HepG2 (cell line): ENCODE results near the gene IER2. TPM values are rescaled to one million over a fixed set of nuclear protein-coding genes. Genes with fewer than 3 reads are reported as not detected.
A peak's percentile ranks its signal among the peaks of the same experiment; 100 is the strongest.

Experiments used
- ATAC-seq: fragments of 200-7000 bp; cut with Tn5 transposase; 3 replicates; pipeline ENCODE4 v1.9.1; 2020; ENCODE audit warnings: mild to moderate bottlenecking, moderate library complexity
- BruUV-seq: library from RNA; stranded (reverse); fragments of 400-500 nt; replicated peaks from 2 replicates; lab custom pipeline; 2021; lab: Mats Ljungman, UMichigan
- CTCF ChIA-PET: fragments of 300-600 bp; formaldehyde crosslinking; extraction: SDS; loops from one replicate; lab custom pipeline; 2021; ENCODE audit warnings: low total read pairs, inconsistent platforms, low intra/inter-chr PET ratio; lab: Yijun Ruan, JAX
- POLR2A ChIA-PET: fragments of 350-600 bp; sonication (Branson Sonifier 250); formaldehyde crosslinking; loops from one replicate; lab custom pipeline; 2020; ENCODE audit warnings: antibody characterized with exemption, inconsistent platforms; lab: Yijun Ruan, JAX
- DNase-seq: peaks from one replicate; pipeline ENCODE4 v3.0.0-alpha.2; 2015; ENCODE audit warnings: low spot score
- FAIRE-seq: peaks from 3 replicates; lab custom pipeline; 2011; peaks lifted over from hg19 to GRCh38; lab: Jason Lieb, UNC
- H2AFZ ChIP-seq: one replicate; pipeline ENCODE4 v1.6.1; 2011; ENCODE audit warnings: low read length, inconsistent platforms
- H3K27ac ChIP-seq: fragments of 300-600 bp; 3 replicates; pipeline ENCODE4 v1.8.0; 2011; ENCODE audit warnings: mixed run types, mild to moderate bottlenecking, mixed read lengths, low read length, inconsistent platforms; ENCODE audit not compliant: insufficient read depth; ENCODE audit errors: extremely low read length
- H3K27me3 ChIP-seq, 2 experiments: fragments of 200-600 bp in 1 of 2; 2 replicates in 1 of 2; 3 replicates in 1 of 2; pipeline versions ENCODE4 v1.6.0 to v1.8.0; 2011; ENCODE audit warnings: low read length in 2 of 2, mild to moderate bottlenecking in 2 of 2, moderate library complexity in 2 of 2, inconsistent platforms in 1 of 2; ENCODE audit not compliant: insufficient read depth in 2 of 2, control insufficient read depth in 1 of 2
- H3K36me3 ChIP-seq, 2 experiments: fragments of 200-600 bp in 1 of 2; replicated peaks in 1 of 2; 2 replicates in 1 of 2; 3 replicates in 1 of 2; pipeline versions ENCODE4 v1.5.1 to v1.8.0; 2011; ENCODE audit warnings: low read length in 2 of 2, inconsistent platforms in 1 of 2; ENCODE audit not compliant: insufficient read depth in 2 of 2, control insufficient read depth in 1 of 2
- H3K4me1 ChIP-seq: 2 replicates; pipeline ENCODE4 v1.5.1; 2012; ENCODE audit warnings: low read length, inconsistent platforms; ENCODE audit not compliant: insufficient read depth
- H3K4me2 ChIP-seq: 2 replicates; pipeline ENCODE4 v1.6.0; 2011; ENCODE audit warnings: low read depth, low read length, inconsistent platforms
- H3K4me3 ChIP-seq, 3 experiments: fragments of 200-600 bp in 1 of 3; sonication (generic), shearing (Covaris generic) in 1 of 3; replicated peaks in 1 of 3; 2 replicates each; pipeline ENCODE4 v1.5.1; 2011 to 2016; ENCODE audit warnings: low read length in 3 of 3, inconsistent platforms in 2 of 3, low read depth in 2 of 3, mild to moderate bottlenecking in 2 of 3, control low read depth in 1 of 3, mixed read lengths in 1 of 3; ENCODE audit not compliant: insufficient read depth in 1 of 3
- H3K79me2 ChIP-seq: one replicate; pipeline ENCODE4 v1.6.1; 2011; ENCODE audit warnings: low read length, inconsistent platforms; ENCODE audit not compliant: insufficient read depth
- H3K9ac ChIP-seq: 2 replicates; pipeline ENCODE4 v1.6.0; 2011; ENCODE audit warnings: mild to moderate bottlenecking, low read depth, low read length, inconsistent platforms; ENCODE audit not compliant: insufficient read depth
- H3K9me3 ChIP-seq: 2 replicates; pipeline ENCODE4 v1.5.1; 2012; ENCODE audit warnings: mild to moderate bottlenecking, low read length
- H4K20me1 ChIP-seq: 2 replicates; pipeline ENCODE4 v1.6.0; 2011; ENCODE audit warnings: inconsistent platforms, mild to moderate bottlenecking, low read length, moderate library complexity; ENCODE audit not compliant: insufficient read depth
- CCAR2 ChIP-seq: fragments of 200-400 bp; formaldehyde crosslinking; optimal IDR thresholded peaks from 2 replicates; pipeline ENCODE3; 2018; ENCODE audit warnings: low read depth, mild to moderate bottlenecking, low read length, moderate library complexity
- EED ChIP-seq: sonication (generic); formaldehyde crosslinking; IDR thresholded peaks from 2 replicates; pipeline ENCODE4 v1.5.0; 2020; ENCODE audit warnings: mild to moderate bottlenecking, missing genetic modification reagents
- FOXK2 ChIP-seq: fragments of 450-650 bp; IDR thresholded peaks from 2 replicates; pipeline ENCODE4 v1.6.1; 2016
- HCFC1 ChIP-seq: fragments of 150-350 bp; IDR thresholded peaks from 2 replicates; pipeline ENCODE4 v1.6.1; 2014; ENCODE audit warnings: low read depth, low read length
- HMG20A ChIP-seq: IDR thresholded peaks from 2 replicates; pipeline ENCODE4 v1.6.1; 2016; ENCODE audit warnings: borderline replicate concordance
- HOXA3 ChIP-seq: sonication (generic); formaldehyde crosslinking; IDR thresholded peaks from 2 replicates; pipeline ENCODE4 v1.5.0; 2020; ENCODE audit warnings: missing genetic modification reagents
- ISL2 ChIP-seq: sonication (generic); formaldehyde crosslinking; IDR thresholded peaks from 2 replicates; pipeline ENCODE4 v1.5.0; 2020; ENCODE audit warnings: missing genetic modification reagents
- MIER3 ChIP-seq: IDR thresholded peaks from 2 replicates; pipeline ENCODE4 v1.6.1; 2016; ENCODE audit warnings: missing compliant biosample characterization, borderline replicate concordance
- MTF1 ChIP-seq: sonication (generic); formaldehyde crosslinking; IDR thresholded peaks from 2 replicates; pipeline ENCODE4 v1.5.0; 2020; ENCODE audit warnings: missing genetic modification reagents
- SIN3A ChIP-seq: IDR thresholded peaks from 2 replicates; pipeline ENCODE4 v1.6.1; 2011; ENCODE audit warnings: low read depth, mild to moderate bottlenecking, control low read depth, low read length, borderline replicate concordance
- ZBTB7B ChIP-seq: sonication (generic); formaldehyde crosslinking; IDR thresholded peaks from 2 replicates; pipeline ENCODE4 v1.4.0; 2020; ENCODE audit warnings: missing genetic modification reagents
- ZFAT ChIP-seq: sonication (generic); formaldehyde crosslinking; conservative IDR thresholded peaks from 2 replicates; pipeline ENCODE4 v1.8.1; 2023; ENCODE audit warnings: missing genetic modification reagents, inconsistent platforms
- ZFY ChIP-seq: sonication (generic); formaldehyde crosslinking; IDR thresholded peaks from 2 replicates; pipeline ENCODE4 v1.4.0; 2020; ENCODE audit warnings: missing genetic modification reagents
- ZNF317 ChIP-seq: sonication (generic); formaldehyde crosslinking; IDR thresholded peaks from 2 replicates; pipeline ENCODE4 v1.5.0; 2020; ENCODE audit warnings: mild to moderate bottlenecking, missing genetic modification reagents
- ZNF441 ChIP-seq: sonication (generic); formaldehyde crosslinking; IDR thresholded peaks from 2 replicates; pipeline ENCODE4 v1.7.0; 2021; ENCODE audit warnings: missing genetic modification reagents, borderline replicate concordance
- WGBS: methylation state at CpG from one replicate; pipeline ENCODE4 v1.1.6; 2017; ENCODE audit warnings: low lambda C conversion rate; 5-methylcytosine and 5-hydroxymethylcytosine counted together
- in situ Hi-C: cut with HindIII; loops from 2 replicates; pipeline ENCODE4 v1.10.0; 2017; ENCODE audit warnings: low pct_unique_long_range_greater_than_20kb; ENCODE audit not compliant: extremely low pct_ligation_motif_present
- intact Hi-C: fragments of 100-400 bp; cut with micrococcal nuclease; formaldehyde crosslinking; loops from one replicate; pipeline ENCODE4 v1.10.0; 2022; ENCODE audit not compliant: unreplicated experiment
- polyA plus RNA-seq, 8 experiments: library from polyadenylated mRNA; depleted of rRNA in 3 of 8; stranded (reverse) in 7 of 8; unstranded in 1 of 8; fragments of >200 nt; fragmentation: Illumina TruSeq in 4 of 8; extraction: Trizol in 4 of 8; gene quantifications; 2 replicates each; pipeline versions ENCODE4 v1.2.1 to v1.2.3, GENCODE V29; 2011 to 2016; ENCODE audit warnings: low read depth in 4 of 8, missing spikeins in 1 of 8, mixed read lengths in 1 of 8; ENCODE audit not compliant: insufficient read depth in 1 of 8
- total RNA-seq, 5 experiments: library from RNA; depleted of rRNA; stranded (reverse); fragments of >200 nt; fragmentation: Illumina TruSeq; extraction: Trizol; gene quantifications; 2 replicates each; pipeline ENCODE4 v1.2.3, GENCODE V29; 2016; ENCODE audit warnings: low read depth in 1 of 5
- TF ChIP-seq, protein P1 (sequence below): sonication (generic); formaldehyde crosslinking; IDR thresholded peaks from 2 replicates; pipeline ENCODE4 v1.4.0; 2020; ENCODE audit warnings: mild to moderate bottlenecking, missing genetic modification reagents
- TF ChIP-seq, protein P2 (sequence below): IDR thresholded peaks from 2 replicates; pipeline ENCODE4 v1.6.1; 2016; ENCODE audit warnings: mild to moderate bottlenecking, missing biosample characterization, missing genetic modification reagents
- TF ChIP-seq, protein P3 (sequence below): IDR thresholded peaks from 2 replicates; pipeline ENCODE4 v1.6.1; 2012; ENCODE audit warnings: inconsistent platforms

Gene IER2
- total and polyA plus RNA-seq, 2 of the 13 experiments (the other 11 are each of a cell fraction or from before 2014, with no cell fraction given), result 10.1 to 14.3 TPM

DNA sequence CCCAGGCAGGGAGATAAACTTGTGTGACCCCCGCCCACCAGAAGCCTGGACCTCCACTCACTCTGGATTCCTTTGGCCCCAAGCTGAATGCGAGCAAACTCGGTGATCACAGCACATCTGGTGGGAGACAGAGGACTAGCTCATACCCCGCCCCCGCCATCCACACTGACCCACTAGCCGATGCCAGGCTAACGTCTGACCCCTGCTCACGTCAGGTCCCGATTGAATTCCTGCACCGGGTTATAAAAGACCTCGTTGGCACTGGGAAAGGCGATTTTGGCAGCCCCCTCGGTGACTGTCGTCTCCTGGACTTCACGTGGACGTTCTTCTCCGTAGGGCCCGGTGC lies 34.3 kb upstream of the IER2 start (continued):
- TF ChIP-seq, protein P1, sequence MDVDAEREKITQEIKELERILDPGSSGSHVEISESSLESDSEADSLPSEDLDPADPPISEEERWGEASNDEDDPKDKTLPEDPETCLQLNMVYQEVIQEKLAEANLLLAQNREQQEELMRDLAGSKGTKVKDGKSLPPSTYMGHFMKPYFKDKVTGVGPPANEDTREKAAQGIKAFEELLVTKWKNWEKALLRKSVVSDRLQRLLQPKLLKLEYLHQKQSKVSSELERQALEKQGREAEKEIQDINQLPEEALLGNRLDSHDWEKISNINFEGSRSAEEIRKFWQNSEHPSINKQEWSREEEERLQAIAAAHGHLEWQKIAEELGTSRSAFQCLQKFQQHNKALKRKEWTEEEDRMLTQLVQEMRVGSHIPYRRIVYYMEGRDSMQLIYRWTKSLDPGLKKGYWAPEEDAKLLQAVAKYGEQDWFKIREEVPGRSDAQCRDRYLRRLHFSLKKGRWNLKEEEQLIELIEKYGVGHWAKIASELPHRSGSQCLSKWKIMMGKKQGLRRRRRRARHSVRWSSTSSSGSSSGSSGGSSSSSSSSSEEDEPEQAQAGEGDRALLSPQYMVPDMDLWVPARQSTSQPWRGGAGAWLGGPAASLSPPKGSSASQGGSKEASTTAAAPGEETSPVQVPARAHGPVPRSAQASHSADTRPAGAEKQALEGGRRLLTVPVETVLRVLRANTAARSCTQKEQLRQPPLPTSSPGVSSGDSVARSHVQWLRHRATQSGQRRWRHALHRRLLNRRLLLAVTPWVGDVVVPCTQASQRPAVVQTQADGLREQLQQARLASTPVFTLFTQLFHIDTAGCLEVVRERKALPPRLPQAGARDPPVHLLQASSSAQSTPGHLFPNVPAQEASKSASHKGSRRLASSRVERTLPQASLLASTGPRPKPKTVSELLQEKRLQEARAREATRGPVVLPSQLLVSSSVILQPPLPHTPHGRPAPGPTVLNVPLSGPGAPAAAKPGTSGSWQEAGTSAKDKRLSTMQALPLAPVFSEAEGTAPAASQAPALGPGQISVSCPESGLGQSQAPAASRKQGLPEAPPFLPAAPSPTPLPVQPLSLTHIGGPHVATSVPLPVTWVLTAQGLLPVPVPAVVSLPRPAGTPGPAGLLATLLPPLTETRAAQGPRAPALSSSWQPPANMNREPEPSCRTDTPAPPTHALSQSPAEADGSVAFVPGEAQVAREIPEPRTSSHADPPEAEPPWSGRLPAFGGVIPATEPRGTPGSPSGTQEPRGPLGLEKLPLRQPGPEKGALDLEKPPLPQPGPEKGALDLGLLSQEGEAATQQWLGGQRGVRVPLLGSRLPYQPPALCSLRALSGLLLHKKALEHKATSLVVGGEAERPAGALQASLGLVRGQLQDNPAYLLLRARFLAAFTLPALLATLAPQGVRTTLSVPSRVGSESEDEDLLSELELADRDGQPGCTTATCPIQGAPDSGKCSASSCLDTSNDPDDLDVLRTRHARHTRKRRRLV, result no peak

DNA sequence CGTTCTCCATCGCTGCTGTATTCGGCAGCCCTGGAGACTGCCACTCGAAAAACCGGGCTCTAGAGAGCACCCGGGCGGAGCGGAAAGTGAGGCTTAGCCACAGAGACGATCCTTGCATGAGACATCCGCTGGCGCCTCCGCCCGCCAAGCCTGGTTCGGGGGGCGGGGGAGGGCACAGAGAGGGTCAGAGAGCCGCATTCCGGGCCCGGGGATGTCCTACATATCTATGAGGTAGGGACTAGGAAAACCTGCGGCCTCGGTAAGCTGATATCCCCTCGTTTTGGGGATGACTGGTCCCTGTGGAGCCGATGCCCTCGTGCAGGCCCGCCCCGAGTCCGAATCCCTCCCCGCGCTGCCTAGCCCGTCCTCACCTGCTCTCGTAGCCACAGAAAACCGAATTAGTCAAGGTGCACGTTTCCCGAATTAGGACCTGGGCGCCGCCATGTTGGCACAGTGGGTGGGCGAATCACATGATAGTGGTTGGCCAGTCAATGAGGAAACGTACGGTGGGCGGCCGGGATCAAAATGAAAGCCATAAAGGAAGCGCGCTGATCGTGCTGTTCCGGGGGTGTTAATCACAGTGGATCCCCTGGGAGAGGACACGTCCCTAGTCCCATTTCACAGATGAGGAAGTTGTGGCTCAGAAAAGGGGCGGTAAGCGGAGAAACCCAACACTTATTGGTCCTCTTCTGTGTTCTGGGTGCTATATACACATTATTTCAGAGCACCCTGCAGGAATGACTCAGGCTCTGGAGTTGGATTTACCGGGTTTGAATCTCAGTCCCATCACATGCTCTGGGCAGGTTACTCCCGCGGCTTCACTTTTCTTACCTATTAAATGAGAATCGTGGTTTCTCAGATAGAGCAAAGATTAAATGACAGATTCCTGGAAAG lies 33.7 kb upstream of the IER2 start, which contains the start of gene TRMT1:
Gene TRMT1, minus strand, starts transcription at position 459 of the 894 bp plus-strand sequence. Its CDS starts 341 bp downstream, at position 118.
- peak; percentile 83 for FAIRE-seq
- DNase-seq, result peak; percentile 90
- no peaks in the 10 kb centered on the region; a peak in 1 of 5 replicates for H3K27me3 ChIP-seq
- no peaks in the 10 kb centered on the region for H3K9me3 ChIP-seq
- intact Hi-C loops, result loop anchor here (5.0 kb wide), 1 partner anchor 36 kb away; the partner anchor contains the start of genes IER2 and STX10
- ATAC-seq, result peak; percentile 64
- under 1% methylated on average over 13 of the region's 51 CpGs for WGBS
- peaks cover 4 to 24% of the 10 kb centered on the region in 2 experiments; a peak in 3 of 5 replicates for H3K36me3 ChIP-seq
- TSS peak; percentile 85 for BruUV-seq
- peaks cover 19% of the 10 kb centered on the region for H4K20me1 ChIP-seq
- H3K27ac ChIP-seq, result peak within 1 kb of the TSS; percentile 83
- peak within 1 kb of the TSS; percentile 85 for H2AFZ ChIP-seq
- POLR2A ChIA-PET, result interaction anchor here (1.9 to 2.7 kb wide), 2 partner anchors 12 to 47 kb away, joined by 9 to 17 read pairs; no protein-coding TSS in a partner anchor
- in situ Hi-C loops, result loop anchor here (5.0 kb wide), 1 partner anchor 36 kb away; the partner anchor contains the start of genes IER2 and STX10
- peaks cover 48% of the 10 kb centered on the region for H3K79me2 ChIP-seq
- CTCF ChIA-PET, result no interaction called here
- peak within 1 kb of the TSS; percentile 95 for H3K4me2 ChIP-seq
- peaks cover 35% of the 10 kb centered on the region for H3K4me1 ChIP-seq
- H3K4me3 ChIP-seq, result peak within 1 kb of the TSS; percentile 94 to 96 (median 95)
- H3K9ac ChIP-seq, result peak within 1 kb of the TSS; percentile 89
- TF ChIP-seq ZNF317 (CRISPR knock-in tag), result 0 out of 2 replicates have a peak, but pooled peaks have one; percentile 35
- TF ChIP-seq EED, result no peak
- TF ChIP-seq ZNF441 (CRISPR knock-in tag), result peak; percentile 53; the same call in 1 of the 2 replicates
- 0 out of 2 replicates have a peak, but pooled peaks have one; percentile 34 for TF ChIP-seq ISL2
- TF ChIP-seq HOXA3 (CRISPR knock-in tag), result peak; percentile 40; the same call in 1 of the 2 replicates
- TF ChIP-seq, protein P2, sequence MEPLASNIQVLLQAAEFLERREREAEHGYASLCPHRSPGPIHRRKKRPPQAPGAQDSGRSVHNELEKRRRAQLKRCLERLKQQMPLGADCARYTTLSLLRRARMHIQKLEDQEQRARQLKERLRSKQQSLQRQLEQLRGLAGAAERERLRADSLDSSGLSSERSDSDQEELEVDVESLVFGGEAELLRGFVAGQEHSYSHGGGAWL (CRISPR knock-in tag), result peak; percentile 98
- TF ChIP-seq SIN3A, result peak; percentile 97
- no peak for TF ChIP-seq ZFAT (CRISPR knock-in tag)
- TF ChIP-seq HMG20A (CRISPR knock-in tag), result no peak
- TF ChIP-seq ZBTB7B (CRISPR knock-in tag), result peak; percentile 62; the same call in 1 of the 2 replicates
- TF ChIP-seq FOXK2, result peak; percentile 52; the same call in 1 of the 2 replicates
- TF ChIP-seq, protein P3, sequence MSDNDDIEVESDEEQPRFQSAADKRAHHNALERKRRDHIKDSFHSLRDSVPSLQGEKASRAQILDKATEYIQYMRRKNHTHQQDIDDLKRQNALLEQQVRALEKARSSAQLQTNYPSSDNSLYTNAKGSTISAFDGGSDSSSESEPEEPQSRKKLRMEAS, result peak; percentile 96
- TF ChIP-seq MIER3 (CRISPR knock-in tag), result peak; percentile 64; the same call in 1 of the 2 replicates
- TF ChIP-seq MTF1 (CRISPR knock-in tag), result no peak
- peak; percentile 81 for TF ChIP-seq CCAR2
- TF ChIP-seq ZFY (CRISPR knock-in tag), result peak; percentile 84
- peak; percentile 75 for TF ChIP-seq HCFC1
